Esophagus muscularis mucosa (tissue), 4 donors: ENCODE data around the gene CCNY. TPM values are rescaled to one million over a fixed set of nuclear protein-coding genes. Genes with fewer than 3 reads are reported as not detected.

Experiments
- DNase-seq: peaks from one replicate; pipeline ENCODE4 v3.0.0-alpha.2; 2017; ENCODE audit errors: extremely low spot score
- H3K27ac ChIP-seq, 4 donors: fragments of 200-600 bp; sonication (generic); replicated peaks in 1 of 4; 1 replicate in 3 of 4; 2 replicates in 1 of 4; pipeline ENCODE4 v1.5.1; 2016 to 2019; ENCODE audit warnings: mild to moderate bottlenecking in 1 of 4
- H3K27me3 ChIP-seq, 4 donors: fragments of 200-600 bp; sonication (generic); one replicate each; pipeline versions ENCODE4 v1.5.1 to v1.6.0; 2016 to 2019
- H3K36me3 ChIP-seq, 4 donors: fragments of 200-600 bp; sonication (generic); one replicate each; pipeline ENCODE4 v1.5.1; 2016 to 2019
- H3K4me1 ChIP-seq, 4 donors: fragments of 200-600 bp; sonication (generic); one replicate each; pipeline ENCODE4 v1.5.1; 2016 to 2019
- H3K4me3 ChIP-seq, 4 donors: fragments of 200-600 bp; sonication (generic); 1 replicate in 2 of 4; 2 replicates in 2 of 4; pipeline ENCODE4 v1.5.1; 2016 to 2019; ENCODE audit warnings: mild to moderate bottlenecking in 4 of 4, moderate library complexity in 1 of 4
- H3K9me3 ChIP-seq, 4 donors: fragments of 200-600 bp; sonication (generic); 1 replicate in 3 of 4; 2 replicates in 1 of 4; pipeline ENCODE4 v1.5.1; 2016 to 2019
- CTCF ChIP-seq, 3 experiments: fragments of 200-600 bp in 2 of 3; fragments of 450-650 bp in 1 of 3; sonication (generic) in 2 of 3; IDR thresholded peaks; one replicate each; pipeline ENCODE4 v1.5.1; 2017 to 2019; ENCODE audit warnings: antibody characterized with exemption in 3 of 3, mild to moderate bottlenecking in 2 of 3, moderate library complexity in 1 of 3
- EP300 ChIP-seq: sonication (generic); formaldehyde crosslinking; IDR thresholded peaks from one replicate; pipeline ENCODE4 v1.6.1; 2017; ENCODE audit warnings: antibody characterized with exemption
- POLR2A ChIP-seq: fragments of 450-650 bp; IDR thresholded peaks from one replicate; pipeline ENCODE4 v1.6.1; 2017; ENCODE audit warnings: antibody characterized with exemption, moderate library complexity, mild to moderate bottlenecking, low read depth
- POLR2AphosphoS5 ChIP-seq, 2 donors: sonication (generic); formaldehyde crosslinking; IDR thresholded peaks; one replicate each; pipeline ENCODE4 v1.6.1; 2017; ENCODE audit warnings: antibody characterized with exemption in 2 of 2
- WGBS: methylation state at CpG from one replicate; pipeline ENCODE4 v1.1.5; 2018; 5-methylcytosine and 5-hydroxymethylcytosine counted together
- intact Hi-C: fragments of 100-400 bp; cut with DNase I; formaldehyde crosslinking; loops from one replicate; pipeline ENCODE4 v1.15.1; 2023
- total RNA-seq, 4 donors: library from RNA; depleted of rRNA; stranded (reverse); fragments of >200 nt; gene quantifications; one replicate each; pipeline versions ENCODE4 v1.1.0 to v1.2.1, GENCODE V29; 2016

CCNY gene
- total RNA-seq, 4 donors from 2014 or later, result 36.6 to 53.5 (median 47.0) TPM

- TF ChIP-seq CTCF (IDR thresholded peaks at IDR 0.05), result no peak
- no peak for TF ChIP-seq EP300
- TF ChIP-seq POLR2A, result no peak
- TF ChIP-seq POLR2AphosphoS5 (IDR thresholded peaks at IDR 0.05), result peak in 1 of 2 donors; percentile 8
- H3K4me3 ChIP-seq, result no peak overlapping the region
- no peaks in the 10 kb centered on the region for H3K27me3 ChIP-seq
- intact Hi-C loops, result no loop called here
- no peaks in the 10 kb centered on the region for H3K36me3 ChIP-seq
- DNase-seq, result no peak
- H3K9me3 ChIP-seq, result no peaks in the 10 kb centered on the region
- H3K4me1 ChIP-seq, result peaks cover 52 to 87% (median 69%) of the 10 kb centered on the region in 4 donors
- no peak overlapping the region for H3K27ac ChIP-seq
- whole genome bisulfite sequencing, result 84% methylated on average over 11 of the region's 11 CpGs
These were observed 128.6 kb downstream of the CCNY start for GRCh38 chr10:35464825-35465456.

- Histone ChIP-seq H3K27ac (no peak overlapping the region), H3K4me3 (no peak overlapping the region), H3K4me1 (peaks cover 57 to 92% (median 72%) of the 10 kb centered on the region in 4 donors), H3K9me3 (no peaks in the 10 kb centered on the region), H3K36me3 (no peaks in the 10 kb centered on the region), H3K27me3 (no peaks in the 10 kb centered on the region)
- intact Hi-C loops, result no loop called here
- no peak for DNase-seq
- WGBS, result 93% methylated on average over 5 of the region's 5 CpGs
- no peak for TF ChIP-seq POLR2A
- TF ChIP-seq POLR2AphosphoS5 (IDR thresholded peaks at IDR 0.05), result no peak
- TF ChIP-seq CTCF (IDR thresholded peaks at IDR 0.05), result no peak
- no peak for TF ChIP-seq EP300
These were observed 129.4 kb downstream of the CCNY start for GRCh38 chr10:35465673-35466072.

- WGBS, result 93% methylated on average over 5 of the region's 5 CpGs
- H3K36me3 ChIP-seq, result no peaks in the 10 kb centered on the region
- TF ChIP-seq EP300 (no peak), POLR2AphosphoS5 (IDR thresholded peaks at IDR 0.05) (no peak), POLR2A (no peak), CTCF (IDR thresholded peaks at IDR 0.05) (no peak)
- no peak overlapping the region for H3K27ac ChIP-seq
- peaks cover 57 to 92% (median 72%) of the 10 kb centered on the region in 4 donors for H3K4me1 ChIP-seq
- no peaks in the 10 kb centered on the region for H3K27me3 ChIP-seq
- intact Hi-C loops, result no loop called here
- DNase-seq, result no peak
- no peak overlapping the region for H3K4me3 ChIP-seq
- H3K9me3 ChIP-seq, result no peaks in the 10 kb centered on the region
These were observed 129.9 kb downstream of the CCNY start for GRCh38 chr10:35466170-35466569.

GRCh38 chr10:35466661-35467060, 130.4 kb downstream of the CCNY start:
- TF ChIP-seq POLR2AphosphoS5 (IDR thresholded peaks at IDR 0.05), result no peak
- no peak for TF ChIP-seq POLR2A
- TF ChIP-seq EP300, result no peak
- no peak for TF ChIP-seq CTCF (IDR thresholded peaks at IDR 0.05)
- H3K27me3 ChIP-seq, result no peaks in the 10 kb centered on the region
- 98% methylated on average over 4 of the region's 4 CpGs for WGBS
- peaks cover 57 to 89% (median 72%) of the 10 kb centered on the region in 4 donors for H3K4me1 ChIP-seq
- intact Hi-C loops, result no loop called here
- H3K27ac ChIP-seq, result no peak overlapping the region
- no peaks in the 10 kb centered on the region for H3K9me3 ChIP-seq
- no peak for DNase-seq
- no peaks in the 10 kb centered on the region for H3K36me3 ChIP-seq
- H3K4me3 ChIP-seq, result no peak overlapping the region

GRCh38 chr10:35467186-35467585, 130.9 kb downstream of the CCNY start:
- no peak overlapping the region for H3K4me3 ChIP-seq
- H3K4me1 ChIP-seq, result peaks cover 59 to 88% (median 71%) of the 10 kb centered on the region in 4 donors
- H3K36me3 ChIP-seq, result no peaks in the 10 kb centered on the region
- no peak for TF ChIP-seq EP300
- no peak for TF ChIP-seq POLR2A
- no peak for TF ChIP-seq POLR2AphosphoS5 (IDR thresholded peaks at IDR 0.05)
- no peak for TF ChIP-seq CTCF (IDR thresholded peaks at IDR 0.05)
- H3K9me3 ChIP-seq, result no peaks in the 10 kb centered on the region
- intact Hi-C loops, result no loop called here
- no peaks in the 10 kb centered on the region for H3K27me3 ChIP-seq
- no peak overlapping the region for H3K27ac ChIP-seq
- DNase-seq, result no peak
